CD1c-positive myeloid dendritic cell (primary cell): ENCODE measurements around the gene EIF5AL1.
"Not testable (repeated sequence)": the region's sequence is repeated elsewhere in the genome, so short reads cannot be mapped to it uniquely, and the experiment has no call there.

ENCODE experiments used
- DNase-seq: peaks from one replicate; pipeline ENCODE4 v3.0.0-alpha.2; 2016; ENCODE audit errors: extremely low spot score

The EIF5AL1 gene

DNA sequence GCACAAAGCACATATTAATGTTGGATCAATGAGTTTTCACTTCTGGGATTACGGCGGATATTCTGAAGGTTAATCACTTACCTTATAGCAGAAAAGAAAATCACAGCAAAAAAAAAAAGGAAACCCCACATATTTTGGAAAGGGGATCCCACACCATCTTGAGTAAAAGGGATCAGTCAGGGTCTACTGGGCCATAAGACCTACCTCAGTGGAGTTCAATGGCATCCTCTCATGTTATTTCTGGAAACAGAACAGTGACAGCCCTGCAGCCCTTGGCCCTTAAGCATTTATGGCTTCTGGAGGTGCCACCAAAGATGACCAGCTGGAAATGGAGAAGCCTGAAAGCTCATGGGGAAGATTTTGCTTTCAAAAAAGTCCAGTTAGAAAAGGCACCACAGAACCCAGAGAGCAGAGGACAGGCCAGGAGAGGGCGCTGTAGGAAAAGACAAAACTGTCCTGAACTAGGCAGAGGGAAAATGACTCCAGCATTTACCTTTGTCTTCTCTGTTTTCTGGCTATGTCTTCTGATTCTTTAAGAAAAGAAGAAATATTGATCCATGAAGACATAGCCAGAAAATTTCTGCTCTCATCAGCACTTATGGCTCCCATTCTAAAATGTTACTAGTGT lies 2.9 kb upstream of the EIF5AL1 start:
- not testable (repeated sequence) for DNase-seq

DNA sequence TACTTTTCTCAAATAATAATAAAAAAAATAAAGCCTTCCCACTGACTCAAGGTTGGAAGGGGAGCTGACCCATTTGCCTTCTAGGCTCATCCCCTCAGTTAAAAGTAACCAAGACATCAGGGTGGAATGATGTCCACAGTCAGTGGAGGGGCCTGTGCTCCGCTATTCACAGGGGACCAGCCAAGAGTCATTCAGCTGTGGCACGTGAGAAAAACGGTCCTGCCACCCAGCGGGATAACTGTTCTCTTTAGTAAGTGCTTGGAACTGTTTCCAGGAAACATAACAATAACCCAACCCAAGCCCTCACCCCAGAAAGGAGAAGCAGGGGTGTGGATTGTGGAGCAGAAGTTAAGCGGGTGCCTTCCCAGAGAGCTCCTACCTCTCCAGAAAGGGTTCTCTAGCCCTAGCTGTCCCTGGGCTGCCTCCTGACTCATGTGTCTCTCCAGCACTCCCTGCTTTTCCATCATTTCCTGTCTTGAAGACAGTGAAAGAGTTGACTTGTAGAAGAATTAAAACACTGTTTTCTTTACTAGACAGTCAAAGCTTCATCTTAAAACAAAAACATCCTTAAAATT lies 2.3 kb upstream of the EIF5AL1 start:
- not testable (repeated sequence) for DNase-seq

DNA sequence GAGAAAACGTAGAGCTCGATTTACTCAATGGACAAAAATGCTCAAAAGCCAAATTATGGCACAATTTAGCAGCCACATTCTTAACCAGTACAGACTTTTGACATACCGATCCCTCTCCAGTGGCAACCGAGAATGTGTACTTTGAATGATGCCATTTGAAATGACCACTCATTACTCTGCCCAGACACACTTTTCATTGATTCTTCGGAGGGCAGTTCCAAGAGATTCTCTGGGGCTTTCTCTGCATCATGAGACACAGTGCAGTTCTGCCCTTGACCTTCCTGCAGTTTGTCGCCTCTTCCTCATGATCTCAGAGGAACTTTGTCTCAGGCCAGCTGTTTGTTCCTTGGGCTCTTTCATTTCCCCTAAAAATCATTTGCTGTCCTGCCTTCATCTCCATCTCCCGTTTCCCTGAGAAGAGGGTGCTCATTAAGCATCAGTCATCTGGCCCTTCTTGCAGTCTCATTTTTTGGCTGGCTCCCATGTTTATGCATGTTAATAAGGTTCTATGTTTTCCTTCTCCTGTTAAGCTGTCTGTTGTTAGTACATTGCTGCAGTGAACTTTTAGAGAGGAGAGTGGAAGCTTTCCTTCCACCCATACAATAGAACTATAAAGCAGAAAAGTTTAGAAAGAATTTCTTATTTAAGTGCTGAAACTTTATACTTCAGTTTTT lies 4.3 kb downstream of the EIF5AL1 start:
- DNase-seq: not testable (repeated sequence)

DNA sequence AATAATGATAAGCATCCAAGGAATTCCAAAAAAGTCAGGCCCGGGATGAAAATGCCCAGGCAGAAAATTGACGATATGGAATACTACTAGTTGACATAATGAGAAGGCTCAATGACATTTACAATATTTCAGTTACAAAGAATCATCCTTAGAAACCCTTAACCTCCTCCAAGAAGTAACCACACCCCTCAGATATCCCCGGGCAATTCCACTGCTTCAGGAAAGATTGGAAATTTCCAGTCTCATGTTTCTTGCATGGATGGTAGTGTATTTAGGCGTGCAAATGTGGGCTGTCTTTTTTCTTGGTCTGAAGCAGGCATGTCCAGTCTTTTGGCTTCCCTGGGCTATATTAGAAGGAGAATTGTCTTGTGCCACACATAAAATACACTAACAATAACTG lies 5.2 kb downstream of the EIF5AL1 start:
- not testable (repeated sequence) for DNase-seq

DNA sequence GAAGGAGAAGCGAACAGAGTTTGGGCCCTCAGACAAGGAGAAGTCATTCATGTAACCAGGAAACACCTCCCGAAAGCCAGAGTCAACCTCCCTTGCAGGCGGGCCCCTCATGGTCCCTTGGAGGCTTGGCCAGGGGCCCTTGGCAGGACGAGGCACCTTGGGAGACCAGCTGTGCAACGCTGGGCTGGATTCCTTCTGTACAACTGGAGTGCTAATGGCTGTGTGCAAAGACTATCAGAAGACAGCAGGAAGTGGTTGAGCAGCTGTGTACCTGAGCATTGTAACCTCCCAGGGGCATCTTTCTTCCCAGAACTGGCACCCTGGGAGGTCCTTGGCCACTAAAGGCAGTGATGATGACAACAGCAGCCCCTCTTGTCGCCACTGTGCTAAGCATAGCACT lies 9.4 kb downstream of the EIF5AL1 start:
- DNase-seq: not testable (repeated sequence)

DNA sequence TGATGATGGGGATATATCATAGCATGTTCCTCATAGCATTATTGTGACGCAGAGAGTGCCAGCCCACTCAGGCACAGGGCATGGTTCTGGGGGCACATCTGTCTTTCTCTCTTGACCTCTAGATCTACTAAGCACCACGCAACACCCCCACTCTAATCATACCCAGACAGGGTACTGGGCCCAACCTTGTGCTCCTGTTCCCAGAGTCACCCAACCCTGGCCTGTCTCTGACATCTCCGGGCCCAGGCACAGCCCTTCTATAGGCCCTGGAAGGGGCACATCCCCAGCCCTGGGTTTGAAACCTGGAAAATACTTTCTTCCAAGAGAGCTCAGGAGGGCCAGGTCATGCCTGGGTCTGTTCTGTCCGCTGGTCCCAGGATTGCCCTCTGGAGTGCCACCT lies 10.1 kb downstream of the EIF5AL1 start:
- not testable (repeated sequence) for DNase-seq

DNA sequence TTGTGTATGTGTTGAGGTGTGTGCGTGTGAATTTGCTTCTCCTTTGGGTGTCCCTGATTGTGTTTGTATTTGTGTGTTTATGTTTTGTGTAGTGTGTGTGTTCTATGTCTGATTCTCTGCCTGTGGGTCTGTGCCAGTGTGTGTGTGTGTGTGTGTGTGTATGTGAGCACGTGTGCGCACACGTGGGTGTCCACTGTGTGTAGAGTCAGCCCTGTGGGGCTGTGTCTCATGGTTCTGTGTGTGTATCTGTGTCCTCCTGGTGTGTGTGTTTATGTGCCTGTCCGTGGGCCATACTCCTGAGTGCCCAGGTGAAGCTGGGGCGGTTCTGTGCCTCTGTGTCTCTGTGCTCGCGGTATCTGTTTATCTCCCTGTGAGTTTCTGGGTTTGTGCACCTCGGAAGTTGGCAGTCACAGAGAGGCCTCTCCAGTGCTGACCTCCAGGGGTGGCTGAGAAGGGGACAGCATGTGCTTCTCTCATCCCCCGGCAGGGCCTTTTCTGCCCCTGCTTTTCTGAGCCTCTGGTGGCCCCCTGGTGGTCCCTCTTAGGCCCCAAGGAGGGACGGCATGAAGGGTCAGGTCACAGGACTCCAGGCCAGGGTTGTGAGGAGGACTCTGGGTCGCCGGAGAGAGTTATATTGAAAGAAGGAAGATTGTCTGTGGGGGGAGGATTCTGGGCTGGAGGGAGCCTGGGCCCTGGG lies 11.0 kb downstream of the EIF5AL1 start:
- DNase-seq: not testable (repeated sequence)

DNA sequence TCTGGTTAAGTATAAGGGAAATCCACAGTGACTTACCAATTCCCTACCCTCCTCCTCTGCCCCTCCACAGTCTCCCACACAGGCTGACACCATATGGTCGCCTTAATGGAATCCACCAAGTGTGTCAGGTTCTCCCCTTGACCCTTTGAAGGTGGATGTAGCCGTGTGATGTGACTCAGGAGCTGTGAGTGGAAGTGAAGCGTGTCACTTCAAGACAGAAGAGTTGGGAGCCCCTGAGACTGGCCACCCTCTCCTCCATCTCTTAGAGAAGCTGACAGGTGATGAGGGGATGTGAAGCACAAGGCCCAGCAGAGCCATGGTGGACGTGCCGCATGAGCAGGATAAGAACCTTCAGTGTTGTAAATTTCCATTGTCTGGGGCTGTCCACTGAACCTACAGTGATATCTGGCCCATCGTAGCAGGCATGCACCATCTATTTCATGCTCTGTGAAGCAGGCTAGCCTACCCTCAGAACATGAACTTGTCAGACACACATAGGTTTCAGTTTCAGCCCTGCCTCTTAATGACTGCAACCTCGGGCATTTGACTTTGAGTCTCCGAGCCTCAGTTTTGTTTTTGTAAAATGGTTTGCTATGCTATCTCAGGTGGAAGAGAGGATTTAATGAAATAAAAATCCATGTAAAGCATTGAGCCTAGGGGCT lies 12.8 kb downstream of the EIF5AL1 start:
- DNase-seq: not testable (repeated sequence)

DNA sequence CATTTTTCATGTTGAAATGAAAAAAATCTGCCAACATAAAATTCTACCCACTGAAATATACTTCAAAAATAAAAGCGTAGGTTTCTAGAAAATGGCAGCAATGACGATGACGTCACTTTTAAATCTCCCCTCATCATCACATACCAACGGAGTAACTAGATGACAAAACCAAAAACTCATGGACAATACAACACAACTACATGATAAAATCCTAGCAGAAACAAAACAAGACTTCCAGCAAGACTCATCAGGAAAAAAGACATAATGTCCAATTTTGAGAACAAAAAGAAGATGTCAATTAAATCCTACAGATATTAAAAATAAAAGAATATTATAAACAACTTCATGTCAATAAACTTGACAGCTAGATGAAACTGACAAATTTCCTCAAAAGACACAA lies 15.9 kb downstream of the EIF5AL1 start:
- DNase-seq: not testable (repeated sequence)

DNA sequence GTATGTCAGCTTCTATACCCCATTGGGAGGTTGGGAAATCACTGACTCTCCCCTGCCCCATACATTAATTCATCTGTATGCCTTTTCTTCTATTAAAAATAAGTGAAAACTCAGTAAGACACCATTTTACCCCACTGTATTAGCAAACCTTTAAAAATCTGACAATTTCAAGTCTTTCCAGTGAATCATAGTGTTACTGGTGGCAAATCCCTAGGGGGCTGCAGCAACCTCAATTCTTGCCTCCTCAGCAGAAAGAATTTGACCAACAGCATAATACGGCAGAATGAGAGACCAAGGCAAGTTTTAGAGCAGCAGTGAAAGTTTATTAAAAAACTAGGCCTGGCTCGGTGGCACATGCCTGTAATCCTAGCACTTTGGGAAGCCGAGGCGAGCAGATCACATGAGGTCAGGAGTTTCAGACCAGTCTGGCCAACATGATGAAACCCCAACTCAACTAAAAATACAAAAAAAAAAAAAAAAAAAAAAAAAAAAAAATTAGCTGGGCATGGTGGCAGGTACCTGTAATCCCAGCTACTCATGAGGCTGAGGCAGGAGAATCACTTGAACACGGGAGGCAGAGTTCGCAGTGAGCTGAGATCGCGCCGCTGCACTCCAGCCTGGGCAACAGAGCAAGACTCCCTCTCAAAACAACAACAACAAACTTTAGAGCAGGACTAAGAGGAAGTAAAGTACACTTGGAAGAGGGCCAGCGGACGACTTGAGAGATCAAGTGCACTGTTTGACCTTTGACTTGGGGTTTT lies 21.0 kb downstream of the EIF5AL1 start:
- DNase-seq: peak; percentile 17

DNA sequence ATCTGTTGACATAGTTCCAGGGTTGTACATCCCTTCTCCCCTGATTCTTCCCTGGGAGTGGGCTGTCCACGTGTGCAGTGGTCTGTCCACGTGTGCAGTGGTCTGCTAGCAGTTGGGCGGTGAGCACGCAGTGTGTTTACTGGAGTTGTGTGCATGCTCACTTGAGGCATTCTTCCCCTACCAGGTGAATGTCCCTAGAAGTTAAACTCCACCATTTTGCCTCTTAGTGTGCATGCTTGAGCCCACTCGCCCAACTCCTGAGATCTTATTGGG lies 21.5 kb downstream of the EIF5AL1 start:
- not testable (repeated sequence) for DNase-seq

DNA sequence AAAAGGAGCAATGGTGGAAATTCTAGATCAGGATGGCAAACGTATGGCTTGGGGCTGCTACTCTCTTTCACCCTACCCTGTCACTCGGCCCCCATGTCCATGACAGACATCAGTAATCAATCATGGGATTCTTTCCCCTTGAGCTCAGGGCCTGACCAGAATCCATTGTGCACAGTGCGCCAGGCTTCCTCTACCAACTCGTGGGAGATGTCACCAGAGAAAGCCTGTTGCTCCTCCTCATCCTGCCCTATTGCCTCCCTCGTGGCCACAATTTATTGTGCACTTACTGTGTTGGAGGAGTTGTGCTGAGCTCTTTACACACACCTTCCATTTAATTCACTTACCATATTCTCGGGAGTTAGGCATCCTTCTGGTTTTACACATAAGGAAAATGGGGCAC lies 26.0 kb downstream of the EIF5AL1 start:
- DNase-seq: not testable (repeated sequence)

DNA sequence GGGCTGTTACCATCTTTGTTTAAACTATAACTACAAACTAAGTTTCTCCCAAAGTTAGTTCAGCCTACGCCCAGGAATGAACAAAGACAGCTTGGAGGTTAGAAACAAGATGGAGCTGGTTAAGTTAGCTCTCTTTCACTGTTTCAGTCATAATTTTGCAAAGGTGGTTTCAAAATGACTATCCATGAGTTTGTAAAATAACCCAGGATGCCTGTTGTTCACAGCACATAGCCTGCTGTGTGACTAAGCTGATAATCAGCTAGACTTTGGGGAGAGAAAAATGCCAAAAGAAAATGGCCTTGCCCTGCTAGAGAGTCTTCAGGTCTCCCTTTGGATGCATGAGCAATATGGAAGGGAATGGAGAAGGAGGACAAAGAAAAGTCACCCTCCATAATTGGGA lies 28.6 kb downstream of the EIF5AL1 start:
- DNase-seq: not testable (repeated sequence)

DNA sequence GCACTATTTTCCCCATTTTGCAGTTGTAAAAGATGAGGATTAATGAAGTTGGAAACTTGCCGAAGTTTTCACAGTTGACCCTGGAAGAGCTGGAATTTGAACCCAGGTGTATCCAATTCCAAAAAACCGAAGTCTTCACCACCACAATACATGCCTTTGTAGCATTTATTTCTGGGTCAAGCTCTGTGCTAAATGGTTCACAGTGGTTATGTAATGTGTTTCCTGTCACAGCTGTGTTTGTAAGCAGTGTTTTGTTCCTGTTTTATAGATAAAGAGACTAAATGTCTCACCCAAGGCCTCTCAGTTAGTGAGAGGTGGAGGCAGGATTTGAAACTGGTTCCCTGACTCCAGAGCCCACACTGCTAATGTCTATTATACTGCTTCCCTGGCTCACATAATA lies 30.3 kb downstream of the EIF5AL1 start:
- DNase-seq: peak; percentile 27

DNA sequence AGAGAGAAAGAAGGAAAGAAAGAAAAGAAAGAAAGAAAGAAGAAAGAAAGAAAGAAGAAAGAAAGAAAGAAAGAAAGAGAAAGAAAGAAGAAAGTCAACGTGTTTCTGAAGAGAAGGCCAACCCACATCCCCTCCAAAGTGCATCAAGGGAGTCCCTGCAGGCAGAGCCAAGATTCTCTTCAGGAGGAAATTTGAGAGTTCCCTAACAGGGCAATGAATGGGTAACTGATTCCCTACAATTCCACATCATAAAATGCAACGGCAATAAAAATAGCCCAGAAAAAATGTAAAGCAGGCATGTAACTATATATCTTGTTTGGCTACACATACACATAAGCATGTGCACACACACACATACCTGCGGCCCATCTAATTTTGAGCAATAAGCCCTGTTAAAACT lies 32.1 kb downstream of the EIF5AL1 start:
- not testable (repeated sequence) for DNase-seq

DNA sequence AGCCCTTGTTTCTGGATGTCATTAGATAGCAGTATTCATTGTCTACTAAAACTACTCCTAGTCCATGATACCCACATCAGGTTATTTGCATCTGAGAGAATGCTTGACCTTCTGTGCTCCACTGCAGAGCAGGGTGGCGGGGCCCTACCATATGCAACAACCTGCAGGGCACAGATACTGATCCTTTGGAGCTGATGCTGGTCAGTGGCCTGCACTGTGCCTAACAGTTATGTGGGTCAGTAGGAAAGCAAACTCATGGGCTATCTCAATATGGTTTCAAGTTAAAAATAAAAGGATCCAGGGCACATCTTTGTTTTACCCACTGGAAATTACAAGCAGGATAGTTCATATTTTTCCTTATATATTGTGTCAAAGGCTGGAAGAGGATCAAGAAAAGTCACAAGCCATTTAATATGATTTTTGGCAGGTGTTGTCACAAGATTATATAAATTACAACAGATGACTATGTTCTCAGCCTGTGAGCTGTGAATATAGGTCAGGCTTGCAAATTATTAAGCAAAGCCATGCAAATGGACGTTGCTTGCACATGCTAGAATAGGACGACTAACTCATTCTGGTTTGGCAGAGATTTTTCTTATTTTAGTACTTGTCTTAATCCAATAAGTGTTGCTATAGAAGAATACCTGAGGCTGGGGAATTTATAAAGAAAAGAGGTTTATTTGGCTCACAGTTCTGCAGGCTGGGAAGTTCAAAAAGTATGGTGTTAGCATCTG lies 32.8 kb downstream of the EIF5AL1 start:
- DNase-seq: not testable (repeated sequence)

DNA sequence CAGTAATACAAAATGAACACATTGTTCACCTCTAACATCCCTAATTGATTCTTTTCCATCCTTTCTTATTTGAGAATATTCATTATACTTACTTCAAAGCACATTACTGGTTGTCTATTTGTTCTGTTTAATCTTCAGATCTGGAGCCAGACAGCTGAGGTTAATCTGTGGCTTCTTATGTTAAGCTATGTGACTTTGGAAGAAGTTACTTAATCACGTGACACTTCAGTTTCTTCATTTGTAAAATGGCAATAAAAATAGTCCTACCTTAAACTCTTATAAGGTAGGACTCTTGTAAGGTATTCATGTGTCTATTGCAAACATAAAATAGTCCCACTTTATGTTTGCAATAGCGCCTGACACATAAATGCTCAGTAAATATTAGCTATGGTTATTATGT lies 34.8 kb downstream of the EIF5AL1 start:
- DNase-seq: not testable (repeated sequence)

DNA sequence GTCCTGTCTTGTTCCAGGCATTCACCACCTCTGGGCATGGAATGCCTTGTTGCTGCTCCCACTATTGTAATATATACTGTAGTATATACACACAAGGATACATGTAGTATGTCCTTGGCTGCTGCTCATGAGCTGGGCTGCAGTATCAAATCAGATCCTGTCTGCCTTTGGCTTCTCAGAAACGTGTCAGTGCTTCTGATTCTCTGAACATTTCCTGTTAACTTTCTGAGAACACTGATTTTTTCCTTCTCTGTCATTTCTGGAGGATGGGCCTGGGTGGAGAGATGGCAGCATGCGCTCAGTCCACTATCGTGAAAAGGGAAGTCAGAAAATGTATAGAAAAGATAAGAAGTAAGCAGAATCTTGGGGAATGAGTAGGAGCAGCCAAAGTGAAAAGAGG lies 35.6 kb downstream of the EIF5AL1 start:
- no peak for DNase-seq

DNA sequence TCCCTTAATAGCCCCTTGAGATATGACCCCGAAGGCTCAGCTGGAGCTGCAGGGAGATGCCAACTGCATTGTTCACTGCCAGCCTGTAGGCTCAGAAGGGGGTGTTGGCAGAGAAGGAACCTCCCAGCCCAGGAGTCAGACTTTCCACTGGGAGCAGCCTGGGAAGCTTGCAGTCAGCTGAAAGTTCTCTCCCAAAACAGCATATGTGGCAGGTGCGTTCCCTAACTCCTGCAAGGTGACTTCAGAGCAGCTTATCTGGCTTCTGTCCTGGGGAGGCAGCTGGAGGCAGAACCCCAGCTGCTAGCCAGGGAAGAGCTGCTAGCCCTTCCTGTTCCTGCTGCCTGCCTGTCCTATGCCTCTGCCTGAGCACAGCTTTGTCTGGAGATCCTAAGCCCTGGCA lies 39.8 kb downstream of the EIF5AL1 start:
- no peak for DNase-seq

DNA sequence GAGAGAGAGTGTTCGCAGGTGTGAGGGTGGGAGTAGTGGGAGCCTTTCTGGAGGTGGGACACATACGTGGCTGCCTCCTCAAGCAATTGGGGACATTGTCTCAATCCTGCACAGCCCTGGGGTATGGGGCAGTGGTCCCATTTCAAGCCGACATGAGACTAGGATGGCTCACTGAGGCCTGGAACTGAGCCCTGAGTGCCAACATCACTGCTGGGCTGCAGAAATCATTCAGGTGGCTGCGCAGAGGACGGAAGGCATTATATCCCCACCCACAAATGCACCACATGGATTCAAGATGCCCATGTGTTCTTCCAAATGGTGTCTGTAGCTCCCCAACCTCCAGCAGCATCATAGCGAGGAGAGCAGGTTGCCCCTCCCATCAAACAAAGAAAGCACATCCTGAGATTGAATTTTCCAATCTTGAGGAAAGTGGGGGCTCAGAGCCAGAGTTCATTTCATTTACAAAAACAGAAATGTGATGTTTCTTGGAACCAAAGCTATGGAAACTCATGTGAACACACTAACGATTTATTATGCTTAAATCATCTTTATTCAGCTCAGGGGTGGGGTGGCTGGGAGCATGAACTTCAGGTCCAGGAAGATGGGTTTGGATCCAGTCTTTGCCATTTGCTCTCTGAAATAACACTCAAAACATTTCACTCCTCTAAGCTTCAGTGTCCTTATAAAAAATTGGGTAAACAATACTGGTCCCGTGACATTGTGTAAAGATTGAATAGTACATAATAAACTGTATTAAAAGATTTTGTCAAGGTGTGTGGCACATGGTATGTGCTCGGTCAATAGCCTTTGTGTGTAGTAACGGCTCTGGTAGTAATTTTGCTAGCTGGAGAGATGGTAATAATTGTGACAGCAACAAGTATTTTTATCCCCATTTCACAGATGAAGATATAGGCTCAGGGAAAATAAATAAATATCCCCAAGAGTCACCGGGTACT lies 43.3 kb downstream of the EIF5AL1 start:
- DNase-seq: no peak
